Activated T-helper 17 cell treated with anti-CD3 and anti-CD28 coated beads, Interleukin-2, amount 50 U/mL, for 72 hours (primary cell): Measurements from ENCODE around the gene PCDHB1. TPM values are rescaled to one million over a fixed set of nuclear protein-coding genes. Genes with fewer than 3 reads are reported as not detected.
"Not testable (repeated sequence)": the region's sequence is repeated elsewhere in the genome, so short reads cannot be mapped to it uniquely, and the experiment has no call there.

ENCODE experiments used
- ATAC-seq: fragments of 150-1000 bp; cut with Tn5 transposase; replicated peaks from 2 replicates; pipeline ENCODE4 v1.10.0; 2021; ENCODE audit warnings: mild to moderate bottlenecking, moderate library complexity
- H3K27ac Mint-ChIP-seq: one replicate; pipeline ENCODE4 v1.8.0; 2022; ENCODE audit warnings: mixed read lengths
- H3K27me3 Mint-ChIP-seq: one replicate; pipeline ENCODE4 v1.8.0; 2022; ENCODE audit warnings: mixed read lengths
- H3K36me3 Mint-ChIP-seq: one replicate; pipeline ENCODE4 v1.8.0; 2022; ENCODE audit warnings: low read depth, mild to moderate bottlenecking, mixed read lengths
- H3K4me1 Mint-ChIP-seq: one replicate; pipeline ENCODE4 v1.8.0; 2022; ENCODE audit warnings: mixed read lengths
- H3K4me3 Mint-ChIP-seq: one replicate; pipeline ENCODE4 v1.8.0; 2022; ENCODE audit warnings: mild to moderate bottlenecking, mixed read lengths
- H3K9me3 Mint-ChIP-seq: one replicate; pipeline ENCODE4 v1.8.0; 2022; ENCODE audit warnings: mixed read lengths
- total RNA-seq, 2 donors: library from RNA; stranded (reverse); gene quantifications; one replicate each; pipeline ENCODE4 v1.2.3, GENCODE V29; 2022

PCDHB1 gene
- total RNA-seq, 2 donors from 2014 or later: not detected

DNA sequence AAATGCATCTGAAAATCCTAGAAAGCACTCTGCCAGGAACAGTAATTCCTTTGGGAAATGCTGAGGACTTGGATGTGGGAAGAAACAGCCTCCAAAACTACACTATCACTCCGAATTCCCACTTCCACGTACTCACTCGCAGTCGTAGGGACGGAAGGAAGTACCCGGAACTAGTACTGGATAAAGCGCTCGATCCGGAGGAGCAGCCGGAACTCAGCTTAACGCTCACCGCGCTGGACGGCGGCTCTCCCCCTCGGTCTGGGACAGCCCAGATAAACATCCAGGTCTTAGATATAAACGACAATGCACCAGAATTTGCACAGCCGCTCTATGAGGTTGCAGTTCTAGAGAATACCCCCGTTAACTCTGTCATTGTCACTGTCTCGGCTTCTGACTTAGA is 49.9 kb downstream of the PCDHB1 start:
- H3K9me3 Mint-ChIP-seq: peaks cover 4% of the 10 kb centered on the region
- H3K27me3 Mint-ChIP-seq: peaks cover 15% of the 10 kb centered on the region
- H3K4me3 Mint-ChIP-seq: no peak overlapping the region
- no peak overlapping the region for H3K27ac Mint-ChIP-seq
- H3K36me3 Mint-ChIP-seq: no peaks in the 10 kb centered on the region
- peaks cover 4% of the 10 kb centered on the region for H3K4me1 Mint-ChIP-seq
- ATAC-seq: no peak

- ATAC-seq, H3K27ac Mint-ChIP-seq, H3K4me3 Mint-ChIP-seq, H3K36me3 Mint-ChIP-seq, H3K9me3 Mint-ChIP-seq, H3K4me1 Mint-ChIP-seq: not testable (repeated sequence)
- peaks cover 15% of the 10 kb centered on the region for H3K27me3 Mint-ChIP-seq
Observed at GRCh38 chr5:141102070-141102469, 50.9 kb downstream of the PCDHB1 start.

DNA sequence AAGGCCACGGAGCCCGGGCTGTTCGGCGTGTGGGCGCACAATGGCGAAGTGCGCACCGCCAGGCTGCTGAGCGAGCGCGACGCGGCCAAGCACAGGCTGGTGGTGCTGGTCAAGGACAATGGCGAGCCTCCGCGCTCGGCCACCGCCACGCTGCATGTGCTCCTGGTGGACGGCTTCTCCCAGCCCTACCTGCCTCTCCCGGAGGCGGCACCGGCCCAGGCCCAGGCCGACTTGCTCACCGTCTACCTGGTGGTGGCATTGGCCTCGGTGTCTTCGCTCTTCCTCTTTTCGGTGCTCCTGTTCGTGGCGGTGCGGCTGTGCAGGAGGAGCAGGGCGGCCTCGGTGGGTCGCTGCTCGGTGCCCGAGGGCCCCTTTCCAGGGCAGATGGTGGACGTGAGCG is 51.3 kb downstream of the PCDHB1 start:
- H3K27me3 Mint-ChIP-seq: peaks cover 15% of the 10 kb centered on the region
- H3K36me3 Mint-ChIP-seq, H3K9me3 Mint-ChIP-seq, ATAC-seq, H3K4me3 Mint-ChIP-seq, H3K4me1 Mint-ChIP-seq, H3K27ac Mint-ChIP-seq: not testable (repeated sequence)

DNA sequence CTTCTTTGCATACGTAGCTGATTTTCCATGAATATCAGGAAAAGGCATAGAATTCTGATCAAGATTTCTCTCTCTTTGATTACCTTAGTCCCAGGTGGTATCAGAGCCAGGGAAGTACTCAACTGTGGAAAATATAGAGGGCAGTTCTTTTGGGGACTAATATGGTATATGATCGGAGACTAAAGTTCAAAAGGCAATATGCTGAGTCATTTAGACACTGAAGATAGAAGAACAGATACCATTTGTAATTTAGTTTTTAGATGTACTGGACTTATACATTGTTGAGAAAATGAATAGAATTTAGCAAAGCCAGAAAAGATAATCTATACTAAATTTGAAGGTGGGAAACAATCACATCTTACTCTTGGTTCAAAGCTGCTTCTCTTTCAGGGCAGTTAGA is 54.2 kb downstream of the PCDHB1 start:
- Mint-ChIP-seq H3K4me1 (peaks cover 2% of the 10 kb centered on the region), H3K27ac (no peak overlapping the region), H3K4me3 (no peak overlapping the region), H3K27me3 (peaks cover 6% of the 10 kb centered on the region), H3K9me3 (peaks cover 2% of the 10 kb centered on the region), H3K36me3 (no peaks in the 10 kb centered on the region)
- ATAC-seq: no peak

Other genes with a start within 250 kb of the PCDHB1 start
- not detected for gene PCDHA4, start 244.3 kb upstream of the PCDHB1 start, total RNA-seq
- gene PCDHA5, start 229.8 kb upstream of the PCDHB1 start, total RNA-seq: not detected
- not detected for gene PCDHA6, start 223.4 kb upstream of the PCDHB1 start, total RNA-seq
- gene PCDHA7, start 217.1 kb upstream of the PCDHB1 start, total RNA-seq: not detected
- not detected for gene PCDHA8, start 210.2 kb upstream of the PCDHB1 start, total RNA-seq
- gene PCDHA9, start 203.0 kb upstream of the PCDHB1 start, total RNA-seq: not detected
- not detected for gene PCDHA10, start 195.5 kb upstream of the PCDHB1 start, total RNA-seq
- not detected for gene PCDHA11, start 182.4 kb upstream of the PCDHB1 start, total RNA-seq
- gene PCDHA12, start 176.1 kb upstream of the PCDHB1 start, total RNA-seq: not detected
- gene PCDHA13, start 169.2 kb upstream of the PCDHB1 start, total RNA-seq: not detected
- gene PCDHAC1, start 125.1 kb upstream of the PCDHB1 start, total RNA-seq: not detected
- gene PCDHAC2, start 84.9 kb upstream of the PCDHB1 start, total RNA-seq: not detected
- gene PCDHB2, start 43.2 kb downstream of the PCDHB1 start, total RNA-seq: under 1 TPM; 0.06 to 0.24 TPM
- gene PCDHB3, start 49.1 kb downstream of the PCDHB1 start, total RNA-seq: under 1 TPM in 1 of 2 donors, not detected in 1; 0.08 TPM
- gene PCDHB4, start 70.4 kb downstream of the PCDHB1 start, total RNA-seq: not detected
- gene PCDHB5, start 83.8 kb downstream of the PCDHB1 start, total RNA-seq: not detected
- not detected for gene PCDHB6, start 98.7 kb downstream of the PCDHB1 start, total RNA-seq
- not detected for gene PCDHB7, start 121.3 kb downstream of the PCDHB1 start, total RNA-seq
- not detected for gene PCDHB8, start 126.4 kb downstream of the PCDHB1 start, total RNA-seq
- not detected for gene PCDHB16, start 131.0 kb downstream of the PCDHB1 start, total RNA-seq
- not detected for gene PCDHB9, start 135.8 kb downstream of the PCDHB1 start, total RNA-seq
- not detected for gene PCDHB10, start 141.0 kb downstream of the PCDHB1 start, total RNA-seq
- not detected for gene PCDHB11, start 148.3 kb downstream of the PCDHB1 start, total RNA-seq
- not detected for gene PCDHB12, start 157.3 kb downstream of the PCDHB1 start, total RNA-seq
- under 1 TPM in 1 of 2 donors, not detected in 1; 0.08 TPM for gene PCDHB13, start 162.5 kb downstream of the PCDHB1 start, total RNA-seq
- not detected for gene PCDHB14, start 172.0 kb downstream of the PCDHB1 start, total RNA-seq
- gene PCDHB15, start 194.0 kb downstream of the PCDHB1 start, total RNA-seq: not detected